ENCODE data around the gene IL36RN.

The IL36RN gene

GRCh38 chr2:113050921-113051895, 7.8 kb upstream of the IL36RN start:
- DNase-seq (ENCODE audit: low read depth, low spot score): no peak

DNA sequence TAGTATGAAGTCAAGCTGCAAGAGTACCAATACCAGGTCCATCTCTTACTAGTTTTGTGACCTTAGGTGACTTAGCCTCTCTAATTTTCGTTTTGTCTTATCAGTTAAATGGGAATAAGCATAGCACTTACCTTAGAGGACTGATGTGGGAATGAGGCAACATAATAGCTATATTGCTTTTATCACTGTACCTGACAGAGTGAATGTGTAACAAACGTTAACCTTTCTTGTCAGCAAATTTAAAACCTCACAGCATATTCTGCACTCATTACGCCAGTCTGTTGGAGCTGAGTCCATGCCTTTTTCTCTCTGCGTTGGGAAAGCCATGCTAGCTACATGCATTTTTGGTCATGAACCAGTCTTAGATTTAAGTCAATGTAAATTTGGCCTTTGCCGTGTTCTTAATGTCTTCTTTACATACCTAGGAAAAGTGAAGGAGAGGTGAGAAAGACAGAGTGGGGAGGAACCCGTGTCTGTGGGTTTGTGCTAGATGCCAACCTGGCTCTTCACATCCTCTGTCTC, 6.5 kb upstream of the IL36RN start, which contains the start of gene IL36B:
Gene IL36B, minus strand, starts transcription at position 472 of the 522 bp plus-strand sequence.
- no peak for DNase-seq (ENCODE audit: low read depth, low spot score)

DNA sequence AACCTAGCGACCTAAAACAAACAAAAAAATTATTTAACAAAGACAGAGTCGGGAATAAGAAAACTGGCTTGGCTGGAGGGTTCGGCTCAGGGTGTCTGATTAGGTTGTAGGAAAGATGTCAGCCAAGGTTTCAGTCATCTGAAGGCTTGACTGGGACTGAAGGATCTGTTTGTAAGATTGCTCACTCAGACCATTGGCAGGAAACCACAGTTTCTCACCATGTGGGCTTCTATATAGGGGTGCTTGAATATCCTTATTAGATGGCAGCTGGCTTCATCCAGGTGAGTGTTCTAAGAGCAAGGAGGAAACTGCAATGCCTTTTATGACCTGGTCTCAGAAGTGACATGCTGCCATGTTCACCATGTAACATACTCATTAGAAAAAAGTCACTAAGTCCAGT, 5.3 kb upstream of the IL36RN start:
- DNase-seq (ENCODE audit: low read depth, low spot score): no peak

- no peak for DNase-seq (ENCODE audit: low read depth, low spot score)
Measured at GRCh38 chr2:113054066-113054465, 4.9 kb upstream of the IL36RN start.

GRCh38 chr2:113056521-113056920, 2.5 kb upstream of the IL36RN start:
- DNase-seq (ENCODE audit: low read depth, low spot score): no peak

- no peak for DNase-seq (ENCODE audit: low read depth, low spot score)
Measured at GRCh38 chr2:113057117-113057516, 1.9 kb upstream of the IL36RN start.

- DNase-seq (ENCODE audit: low read depth, low spot score): no peak
Measured at GRCh38 chr2:113058411-113058994, 495 bp upstream of the IL36RN start.

- no peak for DNase-seq (ENCODE audit: low read depth, low spot score)
Measured at GRCh38 chr2:113060396-113060795, 1.4 kb downstream of the IL36RN start.

DNA sequence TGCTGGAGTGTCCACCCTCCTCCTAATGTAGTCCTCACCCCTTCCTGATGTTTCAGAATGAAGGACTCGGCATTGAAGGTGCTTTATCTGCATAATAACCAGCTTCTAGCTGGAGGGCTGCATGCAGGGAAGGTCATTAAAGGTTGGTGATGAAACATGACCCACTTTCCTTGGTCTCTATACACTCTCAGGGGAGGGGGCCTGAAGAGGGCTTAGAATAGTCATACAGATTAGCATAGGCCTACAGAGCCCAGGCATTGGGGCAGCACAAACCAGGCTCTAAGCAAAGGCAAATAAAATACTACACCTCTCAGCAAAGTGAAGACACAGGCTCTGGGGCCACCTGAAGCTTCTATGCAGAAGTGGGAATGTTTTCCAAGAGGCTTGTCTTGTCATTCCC, 1.8 kb downstream of the IL36RN start:
- DNase-seq (ENCODE audit: low read depth, low spot score): no peak

DNA sequence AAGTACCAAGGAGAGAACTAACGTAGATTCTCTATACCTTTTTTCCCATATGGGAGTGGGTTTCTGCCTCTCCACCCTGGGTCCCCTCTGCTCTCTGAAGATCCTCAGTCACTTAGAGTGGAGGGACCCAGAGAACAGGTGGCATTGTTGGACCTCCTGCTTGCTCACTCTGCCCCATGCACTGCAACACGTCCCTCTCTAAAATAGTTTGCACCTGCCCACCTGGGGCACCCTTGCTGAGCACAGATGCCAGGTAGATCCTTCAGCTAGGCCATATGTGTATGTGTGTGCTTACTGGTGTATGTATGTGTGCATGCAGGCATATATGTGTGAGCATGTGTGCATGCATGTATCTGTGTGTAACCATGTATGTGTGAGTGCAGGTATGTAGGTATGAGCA, 2.2 kb downstream of the IL36RN start:
- no peak for DNase-seq (ENCODE audit: low read depth, low spot score)

DNA sequence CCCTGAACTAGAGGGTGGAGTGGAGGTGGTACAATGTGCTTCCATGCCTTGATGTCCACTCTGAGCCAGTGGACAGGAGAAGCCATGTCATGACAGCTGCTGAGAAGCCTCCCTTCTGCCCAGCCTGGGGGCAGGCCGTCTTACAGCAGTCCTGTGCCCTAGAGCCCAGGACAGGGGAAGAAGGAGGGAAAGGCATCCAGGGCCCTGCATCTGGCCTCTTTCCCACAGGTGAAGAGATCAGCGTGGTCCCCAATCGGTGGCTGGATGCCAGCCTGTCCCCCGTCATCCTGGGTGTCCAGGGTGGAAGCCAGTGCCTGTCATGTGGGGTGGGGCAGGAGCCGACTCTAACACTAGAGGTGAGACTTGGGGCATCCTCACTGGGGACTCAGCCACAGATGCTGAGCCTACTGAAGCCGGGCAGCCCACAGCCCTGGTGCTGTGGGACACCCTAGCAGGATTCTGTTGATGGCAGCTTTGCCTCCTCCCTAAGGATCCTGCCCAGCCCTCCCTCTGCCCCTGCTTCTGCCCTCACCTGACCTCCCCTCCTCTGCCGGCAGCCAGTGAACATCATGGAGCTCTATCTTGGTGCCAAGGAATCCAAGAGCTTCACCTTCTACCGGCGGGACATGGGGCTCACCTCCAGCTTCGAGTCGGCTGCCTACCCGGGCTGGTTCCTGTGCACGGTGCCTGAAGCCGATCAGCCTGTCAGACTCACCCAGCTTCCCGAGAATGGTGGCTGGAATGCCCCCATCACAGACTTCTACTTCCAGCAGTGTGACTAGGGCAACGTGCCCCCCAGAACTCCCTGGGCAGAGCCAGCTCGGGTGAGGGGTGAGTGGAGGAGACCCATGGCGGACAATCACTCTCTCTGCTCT, 3.1 kb downstream of the IL36RN start:
- DNase-seq (ENCODE audit: low read depth, low spot score): no peak

GRCh38 chr2:113064281-113064680, 5.3 kb downstream of the IL36RN start:
- DNase-seq (ENCODE audit: low read depth, low spot score): no peak

GRCh38 chr2:113064898-113065297, 5.9 kb downstream of the IL36RN start:
- DNase-seq (ENCODE audit: low read depth, low spot score): no peak

DNA sequence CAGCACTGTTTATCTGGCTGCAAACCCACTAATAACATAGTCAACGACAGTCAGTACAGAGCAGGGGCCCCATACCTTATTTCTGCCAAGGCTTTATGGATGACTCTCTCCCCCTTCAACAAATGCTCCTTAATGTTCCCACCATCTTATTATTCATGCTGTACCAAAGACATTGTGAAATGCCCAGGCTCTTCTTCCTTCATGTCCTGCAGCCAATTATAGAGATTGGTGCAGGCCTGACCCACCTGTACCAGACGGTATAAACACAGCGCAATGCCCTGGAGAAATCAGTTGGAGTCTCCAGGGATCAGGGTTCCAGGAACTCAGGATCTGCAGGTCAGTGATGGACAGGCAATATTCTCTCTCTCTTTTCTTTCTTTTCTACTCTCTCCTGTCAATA, 8.7 kb downstream of the IL36RN start, which contains the start of gene IL1F10:
Gene IL1F10, plus strand, starts transcription at position 290 of the 400 bp plus-strand sequence. CDS start 4,769 bp downstream, outside the sequence.
- no peak for DNase-seq (ENCODE audit: low read depth, low spot score)

DNA sequence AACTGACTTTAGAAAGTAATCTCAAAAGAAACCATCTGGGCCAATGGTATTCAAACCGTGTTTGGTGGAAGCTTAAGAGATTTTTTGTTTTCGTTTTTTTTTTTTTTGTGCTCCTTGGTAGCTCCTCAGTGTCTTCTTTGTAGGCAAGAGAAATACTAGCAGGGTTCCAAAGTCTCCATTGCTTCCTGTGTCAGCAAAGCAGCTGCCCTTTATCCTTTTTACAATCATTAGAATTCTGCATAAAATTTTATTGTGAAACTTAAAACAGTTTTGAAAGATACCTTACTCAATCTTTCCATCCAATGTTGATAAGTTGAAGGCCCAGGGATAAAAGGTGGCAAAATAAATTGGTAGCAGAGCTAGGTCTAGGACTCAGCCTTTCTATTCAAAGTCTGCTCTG, 9.3 kb downstream of the IL36RN start:
- no peak for DNase-seq (ENCODE audit: low read depth, low spot score)

DNA sequence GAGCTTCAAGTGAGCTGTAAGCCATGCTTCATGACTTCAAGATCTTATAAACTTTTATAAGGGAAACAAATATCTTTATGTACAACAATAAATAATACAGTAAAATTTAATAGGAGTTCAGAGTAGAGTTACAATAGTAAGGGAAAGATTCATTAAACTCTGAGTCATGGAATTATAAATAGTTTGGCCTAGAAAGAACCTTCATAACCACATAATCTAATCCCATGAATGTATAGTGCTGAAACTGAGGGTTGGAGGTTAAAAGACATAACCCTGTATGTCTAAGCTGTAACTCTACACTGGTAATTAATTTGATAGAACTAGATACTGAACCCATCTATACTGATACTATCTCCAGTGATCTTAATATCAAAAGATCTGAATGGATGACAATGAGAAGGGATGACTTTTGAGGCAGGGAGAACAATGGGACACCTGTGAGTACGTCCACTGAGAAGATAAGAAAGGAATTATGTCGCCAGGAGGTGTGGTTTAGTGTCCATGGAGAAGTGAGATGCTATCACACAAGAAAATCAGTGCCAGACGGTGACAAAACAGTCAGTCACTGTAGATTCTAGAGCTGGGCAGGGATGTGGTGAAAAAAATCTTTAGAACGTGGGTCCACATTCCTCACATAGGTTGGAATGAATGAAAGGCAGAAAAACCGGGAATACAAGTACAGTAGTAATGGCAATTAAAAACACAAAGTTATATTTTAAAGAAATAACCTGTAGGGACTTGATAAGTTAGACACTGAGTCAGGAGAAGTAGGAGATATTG, 9.9 kb downstream of the IL36RN start:
- no peak for DNase-seq (ENCODE audit: low read depth, low spot score)

DNA sequence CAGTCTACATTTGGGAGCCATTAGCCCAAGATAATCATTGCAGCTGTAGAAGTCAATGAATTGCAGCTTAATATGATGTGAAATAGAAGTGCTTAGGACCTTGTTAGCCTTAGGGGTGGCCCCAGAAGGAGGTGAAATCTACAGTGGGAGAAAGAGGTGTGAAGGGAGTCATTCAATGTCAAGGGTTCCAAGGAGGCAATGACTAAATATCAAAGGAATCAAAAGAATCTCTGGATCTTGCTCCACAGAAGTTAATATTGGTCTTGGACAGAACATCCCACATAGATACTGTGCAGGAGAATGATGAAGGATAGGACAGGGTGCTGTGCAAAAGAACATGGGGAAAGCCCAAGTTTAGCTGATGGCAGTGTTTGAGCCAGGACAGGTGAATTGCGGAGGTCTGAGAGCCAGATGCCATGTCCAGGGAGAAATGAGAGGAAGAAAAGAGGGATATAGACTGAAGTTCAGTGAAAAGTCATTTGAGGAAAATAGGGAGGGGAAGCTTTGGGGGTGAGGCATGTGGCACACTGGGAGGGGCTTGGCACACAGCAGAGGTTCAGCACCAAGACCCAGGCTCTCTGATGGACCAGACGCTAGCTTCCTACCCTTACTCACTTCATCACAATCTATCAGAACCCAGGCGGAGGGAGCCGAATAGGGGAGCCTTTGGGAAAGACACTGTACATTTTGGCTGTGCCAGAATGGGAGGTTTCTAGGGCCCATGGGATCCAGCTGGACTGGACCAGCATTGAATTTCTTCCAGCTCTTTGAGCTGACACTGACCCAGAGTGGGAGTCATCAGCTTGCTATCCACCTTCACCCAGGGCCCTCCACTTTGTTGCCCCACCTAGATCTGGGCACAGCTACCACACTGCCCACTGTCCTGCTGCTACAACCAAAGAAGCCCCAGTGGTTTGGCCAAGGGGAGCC, 10.9 kb downstream of the IL36RN start:
- no peak for DNase-seq (ENCODE audit: low read depth, low spot score)

GRCh38 chr2:113070606-113070975, 11.6 kb downstream of the IL36RN start:
- DNase-seq (ENCODE audit: low read depth, low spot score): no peak

DNA sequence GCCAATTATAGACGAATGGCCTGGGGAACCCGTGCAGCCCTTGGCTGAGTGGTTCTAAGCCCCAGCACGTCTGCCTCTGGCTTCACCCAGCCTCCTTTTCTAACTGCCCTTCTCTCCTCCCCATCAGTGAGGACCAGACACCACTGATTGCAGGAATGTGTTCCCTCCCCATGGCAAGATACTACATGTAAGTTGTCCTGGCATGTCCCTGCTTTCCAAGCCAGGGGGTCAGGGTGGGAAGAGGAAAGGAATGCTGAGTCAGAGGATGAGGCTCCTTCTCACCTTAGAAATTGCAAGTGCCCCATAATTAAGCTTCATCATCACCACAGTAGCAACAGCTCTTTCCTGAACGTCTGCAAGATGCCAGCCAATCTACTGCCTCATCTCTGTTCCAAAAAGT, 13.6 kb downstream of the IL36RN start:
- no peak for DNase-seq (ENCODE audit: low read depth, low spot score)

- DNase-seq (ENCODE audit: low read depth, low spot score): no peak
Measured at GRCh38 chr2:113073325-113073834, 14.4 kb downstream of the IL36RN start.
